ENCODE results near the gene RAD54L. TPM values are rescaled to one million over a fixed set of nuclear protein-coding genes. Genes with fewer than 3 reads are reported as not detected.

RAD54L gene
- total and polyA plus RNA-seq, 3 experiments from 2014 or later, result 0.39 to 53.7 (median 50.7) TPM

DNA sequence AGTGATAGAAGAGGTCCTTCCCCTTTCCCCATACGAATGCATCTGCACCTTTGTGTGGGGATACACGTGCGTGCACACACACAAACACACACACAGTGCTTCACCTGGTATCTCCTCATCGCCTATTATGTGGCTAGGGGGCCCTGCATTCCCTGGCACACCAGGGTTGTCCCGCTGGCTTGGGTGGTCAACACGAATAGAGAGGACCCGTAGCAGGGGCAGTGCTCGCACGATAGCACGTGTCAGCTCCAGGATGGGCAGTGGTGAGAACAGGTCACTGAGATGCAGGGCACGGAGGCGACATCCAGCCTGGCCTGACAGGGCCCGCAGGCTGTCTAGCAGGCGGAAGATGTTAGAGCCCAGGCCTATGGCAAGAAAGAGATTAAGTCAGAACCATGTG, 33.5 kb downstream of the RAD54L start:
- ChIA-PET POLR2A (no interaction called here), CTCF (no interaction called here)
- Mint-ChIP-seq H3K36me3 (peaks cover 0 to 69% (median 11%) of the 10 kb centered on the region in 3 donors), H3K27ac (peak overlapping the region in 2 of 8 donors; percentile 5 to 37), H3K27me3 (no peaks in the 10 kb centered on the region), H3K4me3 (no peak overlapping the region), H3K4me1 (peaks cover 6 to 11% (median 11%) of the 10 kb centered on the region in 3 donors), H3K9me3 (no peaks in the 10 kb centered on the region)
- Histone ChIP-seq H3K4me3 (ENCODE audit: low read length) (no peak overlapping the region), H3K36me3 (ENCODE audit: insufficient read depth, low read length) (peaks cover 23% of the 10 kb centered on the region), H3K9me3 (ENCODE audit: low read length) (no peaks in the 10 kb centered on the region), H3K27ac (ENCODE audit: low read depth, low read length) (no peak overlapping the region), H3K4me1 (ENCODE audit: insufficient read depth, low read length) (peaks cover under 1% of the 10 kb centered on the region), H3K27me3 (ENCODE audit: insufficient read depth, low read length, poor library complexity, severe bottlenecking) (no peaks in the 10 kb centered on the region)
- no peak for DNase-seq

DNA sequence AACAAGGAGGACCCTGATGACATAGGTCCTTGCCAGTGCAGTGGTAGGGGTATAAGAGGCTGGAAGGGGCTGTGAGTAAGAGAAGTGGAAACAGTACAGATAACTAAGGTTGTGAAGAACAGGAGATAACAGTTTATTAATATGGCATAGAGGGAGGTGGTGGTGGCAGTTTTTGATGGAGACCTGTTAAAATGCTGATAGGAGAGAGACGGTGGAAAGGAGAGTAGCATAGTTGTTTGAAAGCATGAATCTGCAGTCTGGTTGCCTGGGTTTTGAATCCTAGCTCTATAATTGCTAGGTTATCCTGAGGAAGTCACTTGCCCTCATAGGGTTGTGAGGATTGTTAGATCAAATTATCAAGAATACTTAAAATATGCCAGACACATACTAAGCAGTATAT, 36.5 kb downstream of the RAD54L start:
- ChIA-PET CTCF (no interaction called here), POLR2A (no interaction called here)
- Mint-ChIP-seq H3K4me1 (peaks cover 21 to 23% (median 22%) of the 10 kb centered on the region in 3 donors), H3K36me3 (peaks cover 0 to 71% (median 8%) of the 10 kb centered on the region in 3 donors), H3K9me3 (no peaks in the 10 kb centered on the region), H3K27ac (peak overlapping the region in 5 of 8 donors; percentile 2 to 14 (median 11)), H3K4me3 (no peak overlapping the region), H3K27me3 (no peaks in the 10 kb centered on the region)
- H3K36me3 ChIP-seq (ENCODE audit: insufficient read depth, low read length), result peaks cover 23% of the 10 kb centered on the region
- no peak overlapping the region for H3K27ac ChIP-seq (ENCODE audit: low read depth, low read length)
- H3K4me1 ChIP-seq (ENCODE audit: insufficient read depth, low read length), result peaks cover 3% of the 10 kb centered on the region
- no peaks in the 10 kb centered on the region for H3K27me3 ChIP-seq (ENCODE audit: insufficient read depth, low read length, poor library complexity, severe bottlenecking)
- no peak overlapping the region for H3K4me3 ChIP-seq (ENCODE audit: low read length)
- DNase-seq, result no peak
- no peaks in the 10 kb centered on the region for H3K9me3 ChIP-seq (ENCODE audit: low read length)

DNA sequence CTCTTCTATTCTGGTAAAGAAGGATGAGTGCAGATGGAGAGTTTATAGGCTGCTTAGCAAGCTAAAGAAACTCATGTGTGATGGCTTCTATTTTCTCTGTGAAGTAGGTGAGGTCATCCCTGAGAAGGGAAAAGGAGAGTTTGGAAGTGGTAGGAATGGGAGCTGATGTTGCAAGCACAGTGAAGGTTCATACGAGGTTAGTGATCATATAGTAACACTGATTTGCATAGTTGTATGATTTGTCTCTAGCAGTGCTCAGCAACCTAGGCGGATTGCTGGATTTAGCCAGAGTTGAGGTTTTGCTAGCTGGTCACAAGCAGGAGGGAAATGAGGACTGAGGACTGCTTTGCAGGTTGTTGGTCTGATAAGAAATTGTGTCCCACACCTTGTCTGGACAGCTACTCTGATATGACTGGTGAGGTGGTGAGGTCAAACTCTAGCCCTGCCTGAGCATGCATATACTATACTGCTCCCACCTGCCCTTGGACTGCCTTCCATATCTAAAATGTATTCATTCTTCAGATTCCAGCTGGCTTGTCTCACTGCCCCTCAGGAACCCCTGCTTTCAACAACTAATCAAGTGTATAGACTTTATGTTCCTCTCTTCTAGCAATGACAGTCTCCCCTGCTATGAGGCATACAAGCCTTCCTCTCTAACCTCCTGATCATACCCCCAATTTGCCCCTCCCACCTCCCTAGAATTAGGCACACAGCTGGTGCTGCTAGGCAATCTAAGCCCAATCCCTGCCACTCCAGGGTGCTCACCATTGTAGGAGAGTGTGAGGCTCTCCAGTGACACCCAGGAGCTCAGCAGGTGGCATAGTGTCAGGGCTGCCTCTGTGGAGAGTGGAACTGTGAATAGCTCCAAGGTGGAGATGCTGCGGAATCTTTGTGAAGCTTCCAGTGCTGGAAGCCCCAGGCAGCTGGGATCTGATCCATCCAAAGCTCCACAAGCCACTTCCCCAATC, 37.3 kb downstream of the RAD54L start:
- H3K27ac ChIP-seq (ENCODE audit: low read depth, low read length), result no peak overlapping the region
- H3K9me3 ChIP-seq (ENCODE audit: low read length), result no peaks in the 10 kb centered on the region
- H3K4me1 ChIP-seq (ENCODE audit: insufficient read depth, low read length), result peaks cover 3% of the 10 kb centered on the region
- H3K9me3 Mint-ChIP-seq, result no peaks in the 10 kb centered on the region
- H3K4me3 Mint-ChIP-seq, result peak overlapping the region in 1 of 7 donors; percentile 62
- H3K36me3 ChIP-seq (ENCODE audit: insufficient read depth, low read length), result peaks cover 23% of the 10 kb centered on the region
- no peaks in the 10 kb centered on the region for H3K27me3 ChIP-seq (ENCODE audit: insufficient read depth, low read length, poor library complexity, severe bottlenecking)
- H3K4me1 Mint-ChIP-seq, result peaks cover 21 to 25% (median 24%) of the 10 kb centered on the region in 3 donors
- peaks cover 0 to 70% (median 11%) of the 10 kb centered on the region in 3 donors for H3K36me3 Mint-ChIP-seq
- POLR2A ChIA-PET, result interaction anchor here (0.7 kb wide), 1 partner anchor 18 kb away, joined by 3 read pairs; the partner anchor contains the start of genes LRRC41 and UQCRH
- H3K27me3 Mint-ChIP-seq, result no peaks in the 10 kb centered on the region
- H3K4me3 ChIP-seq (ENCODE audit: low read length), result no peak overlapping the region
- CTCF ChIA-PET, result no interaction called here
- H3K27ac Mint-ChIP-seq, result peak overlapping the region in 5 of 8 donors; percentile 2 to 46 (median 30)
- DNase-seq, result no peak

DNA sequence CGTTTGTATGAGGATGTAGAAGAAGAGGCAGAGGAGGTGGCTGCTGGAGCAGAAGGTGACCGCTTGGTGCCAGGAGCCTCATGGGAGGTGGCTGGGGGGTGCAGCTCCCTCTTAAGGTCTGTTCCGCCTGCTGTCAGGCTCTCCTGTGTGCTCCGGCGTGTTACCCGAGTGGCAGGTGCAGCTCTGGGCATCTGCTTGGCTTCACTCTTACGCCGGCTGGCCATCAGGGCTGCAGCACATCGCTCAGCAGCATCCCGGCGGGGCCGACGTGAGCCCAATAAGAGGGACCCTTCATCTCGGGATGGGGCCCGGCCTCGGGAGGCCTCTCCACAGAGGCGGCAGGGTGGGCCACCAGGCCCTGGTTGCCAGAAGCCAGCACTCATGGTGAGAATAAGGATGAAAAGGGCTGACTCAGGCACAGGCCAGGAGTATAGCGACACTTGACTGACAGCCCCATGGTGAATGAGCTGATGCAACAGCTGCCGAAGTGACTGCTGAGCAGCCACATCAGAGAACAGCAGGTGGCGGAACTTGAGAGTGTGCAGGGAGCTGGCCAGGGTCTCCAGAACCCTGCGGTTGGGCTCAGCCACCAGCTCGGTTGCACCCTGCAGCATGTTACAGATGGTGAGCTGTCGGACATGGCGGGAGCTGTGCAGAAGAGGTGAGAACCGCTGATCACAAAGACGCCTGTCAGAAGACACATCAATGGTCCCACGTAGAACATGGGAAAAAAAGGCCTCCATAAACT, 38.3 kb downstream of the RAD54L start:
- CTCF ChIA-PET, result interaction anchor here (1.0 kb wide), 1 partner anchor 62 kb away, joined by 3 read pairs; no protein-coding TSS in a partner anchor
- Mint-ChIP-seq H3K36me3 (peaks cover 0 to 63% (median 11%) of the 10 kb centered on the region in 3 donors), H3K27me3 (no peaks in the 10 kb centered on the region), H3K4me3 (peak overlapping the region in 1 of 7 donors; percentile 62), H3K9me3 (no peaks in the 10 kb centered on the region), H3K4me1 (peaks cover 21 to 25% (median 24%) of the 10 kb centered on the region in 3 donors), H3K27ac (peak overlapping the region in 2 of 8 donors; percentile 3 to 12)
- Histone ChIP-seq H3K36me3 (ENCODE audit: insufficient read depth, low read length) (peaks cover 13% of the 10 kb centered on the region), H3K27ac (ENCODE audit: low read depth, low read length) (no peak overlapping the region), H3K9me3 (ENCODE audit: low read length) (no peaks in the 10 kb centered on the region), H3K4me3 (ENCODE audit: low read length) (no peak overlapping the region), H3K4me1 (ENCODE audit: insufficient read depth, low read length) (peaks cover 3% of the 10 kb centered on the region), H3K27me3 (ENCODE audit: insufficient read depth, low read length, poor library complexity, severe bottlenecking) (no peaks in the 10 kb centered on the region)
- DNase-seq, result peak in 3 of 5 donors; percentile 5 to 48 (median 30)
- POLR2A ChIA-PET, result no interaction called here

DNA sequence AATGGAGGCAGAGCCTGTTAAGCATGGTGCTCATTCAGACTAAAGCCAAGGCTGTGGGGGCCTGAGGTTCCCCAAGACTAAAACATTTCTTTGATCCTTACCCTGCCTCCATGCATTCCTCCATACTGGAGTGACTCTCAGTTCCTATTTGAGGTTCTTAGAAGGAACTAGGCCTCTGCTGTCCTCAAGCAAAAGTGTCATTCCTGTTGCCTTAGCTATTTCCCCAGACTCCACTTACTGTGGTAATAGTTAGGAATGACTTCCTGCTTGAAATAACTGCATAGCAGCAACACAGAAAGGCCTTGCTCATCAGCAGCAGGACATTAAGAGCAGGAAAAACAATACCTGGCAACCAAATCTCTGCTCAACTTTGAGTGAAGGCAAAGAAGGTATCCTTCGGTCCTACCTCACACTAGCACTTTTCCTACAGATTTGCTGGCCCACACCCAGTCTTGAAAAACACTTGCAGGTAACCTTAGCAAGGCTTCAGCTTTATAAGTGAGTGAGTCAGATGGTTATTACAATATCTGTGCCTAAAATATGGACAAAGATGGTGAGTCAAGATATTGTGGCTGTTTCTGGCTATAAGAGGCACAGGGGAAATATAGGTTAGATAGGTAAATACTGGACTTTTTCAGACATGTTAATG, 41.0 kb downstream of the RAD54L start:
- no peak for DNase-seq
- POLR2A ChIA-PET, result interaction anchor here (0.8 kb wide), 1 partner anchor 13 kb away, joined by 3 read pairs; no protein-coding TSS in a partner anchor
- H3K27ac ChIP-seq (ENCODE audit: low read depth, low read length), result no peak overlapping the region
- H3K4me1 ChIP-seq (ENCODE audit: insufficient read depth, low read length), result peaks cover 3% of the 10 kb centered on the region
- Mint-ChIP-seq H3K27ac (peak overlapping the region in 3 of 8 donors; percentile 27 to 60 (median 40)), H3K9me3 (no peaks in the 10 kb centered on the region), H3K4me1 (peaks cover 21 to 25% (median 23%) of the 10 kb centered on the region in 3 donors), H3K4me3 (no peak overlapping the region), H3K27me3 (no peaks in the 10 kb centered on the region), H3K36me3 (peaks cover 0 to 53% (median 6%) of the 10 kb centered on the region in 3 donors)
- CTCF ChIA-PET, result no interaction called here
- H3K36me3 ChIP-seq (ENCODE audit: insufficient read depth, low read length), result peaks cover 7% of the 10 kb centered on the region
- H3K9me3 ChIP-seq (ENCODE audit: low read length), result no peaks in the 10 kb centered on the region
- H3K4me3 ChIP-seq (ENCODE audit: low read length), result no peak overlapping the region
- no peaks in the 10 kb centered on the region for H3K27me3 ChIP-seq (ENCODE audit: insufficient read depth, low read length, poor library complexity, severe bottlenecking)

DNA sequence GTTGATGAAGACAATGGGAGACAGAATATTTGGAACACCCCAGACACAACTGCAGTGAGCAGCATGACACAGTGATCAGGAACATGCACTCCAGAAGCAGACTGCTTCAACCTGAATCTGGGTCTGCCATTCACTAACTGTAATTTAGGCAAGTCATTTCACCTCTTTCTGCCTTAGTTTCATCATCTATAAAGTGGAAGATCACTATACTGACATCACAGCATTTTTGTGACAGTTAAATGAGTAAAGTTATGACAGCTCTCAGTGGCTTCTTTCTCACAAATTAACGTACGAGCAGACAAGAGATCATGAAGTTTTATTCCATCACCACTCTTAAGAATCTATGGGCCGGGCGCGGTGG, 41.6 kb downstream of the RAD54L start:
- Mint-ChIP-seq H3K4me1 (peaks cover 21 to 25% (median 23%) of the 10 kb centered on the region in 3 donors), H3K9me3 (no peaks in the 10 kb centered on the region), H3K4me3 (peak overlapping the region in 1 of 7 donors; percentile 52), H3K27me3 (no peaks in the 10 kb centered on the region), H3K27ac (peak overlapping the region in 2 of 8 donors; percentile 27 to 90), H3K36me3 (peaks cover 0 to 50% (median 6%) of the 10 kb centered on the region in 3 donors)
- Histone ChIP-seq H3K4me3 (ENCODE audit: low read length) (no peak overlapping the region), H3K27ac (ENCODE audit: low read depth, low read length) (no peak overlapping the region), H3K9me3 (ENCODE audit: low read length) (no peaks in the 10 kb centered on the region), H3K36me3 (ENCODE audit: insufficient read depth, low read length) (peaks cover 7% of the 10 kb centered on the region), H3K4me1 (ENCODE audit: insufficient read depth, low read length) (peaks cover 3% of the 10 kb centered on the region), H3K27me3 (ENCODE audit: insufficient read depth, low read length, poor library complexity, severe bottlenecking) (no peaks in the 10 kb centered on the region)
- no peak for DNase-seq
- ChIA-PET POLR2A (no interaction called here), CTCF (no interaction called here)

DNA sequence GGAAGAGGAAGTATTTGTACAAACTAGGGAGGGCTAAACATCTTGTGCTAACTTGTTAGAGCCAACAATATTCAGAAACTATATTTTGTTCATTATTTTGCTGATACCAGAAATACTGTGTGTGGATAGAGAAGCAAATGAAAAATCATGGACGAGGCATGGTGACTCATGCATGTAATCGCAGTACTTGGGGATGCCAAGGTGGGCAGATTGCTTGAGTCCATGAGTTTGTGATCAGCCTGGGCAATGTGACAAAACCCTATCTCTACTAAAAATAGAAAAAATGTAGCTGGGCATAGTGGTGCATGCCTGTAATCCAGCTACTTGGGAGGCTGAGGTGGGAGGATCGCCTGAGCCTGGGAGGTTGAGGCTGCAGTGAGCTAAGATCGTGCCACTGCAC, 42.4 kb downstream of the RAD54L start:
- Mint-ChIP-seq H3K4me3 (no peak overlapping the region), H3K4me1 (peaks cover 20 to 25% (median 21%) of the 10 kb centered on the region in 3 donors), H3K27ac (no peak overlapping the region), H3K27me3 (no peaks in the 10 kb centered on the region), H3K9me3 (no peaks in the 10 kb centered on the region), H3K36me3 (peaks cover 0 to 44% (median 6%) of the 10 kb centered on the region in 3 donors)
- ChIA-PET CTCF (interaction anchor here (1.0 kb wide), 1 partner anchor 13 kb away, joined by 5 read pairs; the partner anchor contains the start of genes LRRC41 and UQCRH), POLR2A (interaction anchor here (1.0 kb wide), 1 partner anchor 13 kb away, joined by 3 read pairs; no protein-coding TSS in a partner anchor)
- Histone ChIP-seq H3K36me3 (ENCODE audit: insufficient read depth, low read length) (peaks cover 2% of the 10 kb centered on the region), H3K4me1 (ENCODE audit: insufficient read depth, low read length) (peaks cover 3% of the 10 kb centered on the region), H3K9me3 (ENCODE audit: low read length) (no peaks in the 10 kb centered on the region), H3K4me3 (ENCODE audit: low read length) (no peak overlapping the region), H3K27ac (ENCODE audit: low read depth, low read length) (no peak overlapping the region), H3K27me3 (ENCODE audit: insufficient read depth, low read length, poor library complexity, severe bottlenecking) (no peaks in the 10 kb centered on the region)
- DNase-seq, result no peak
